NT2/D1 (cell line): Measurements from ENCODE around the gene TRAF2.

Experiments
- SUZ12 ChIP-seq: IDR thresholded peaks from 2 replicates; pipeline ENCODE4 v1.6.1; 2011; ENCODE audit not compliant: insufficient read length, insufficient read depth; ENCODE audit errors: extremely low read depth
- YY1 ChIP-seq: IDR thresholded peaks from 2 replicates; pipeline ENCODE4 v1.6.1; 2011; ENCODE audit not compliant: insufficient read length, insufficient read depth
- ZNF274 ChIP-seq: IDR thresholded peaks from 2 replicates; pipeline ENCODE4 v1.6.1; 2011; ENCODE audit warnings: mild to moderate bottlenecking, low read depth, low read length

- TF ChIP-seq YY1 (no peak), ZNF274 (no peak), SUZ12 (no peak)
These were observed 39.8 kb upstream of the TRAF2 start for GRCh38 chr9:136846376-136847087.
